ENCODE results near the gene PLK3. TPM values are rescaled to one million over a fixed set of nuclear protein-coding genes. Genes with fewer than 3 reads are reported as not detected.
"Not testable (repeated sequence)": the region's sequence is repeated elsewhere in the genome, so short reads cannot be mapped to it uniquely, and the experiment has no call there.

PLK3 gene
- total RNA-seq, 1 experiment from 2014 or later: 68.0 TPM

GRCh38 chr1:44792736-44793502 lies 7.3 kb upstream of the PLK3 start:
- Mint-ChIP-seq H3K36me3 (ENCODE audit: insufficient read depth, unreplicated experiment) (no peaks in the 10 kb centered on the region), H3K27ac (ENCODE audit: low read depth, unreplicated experiment) (peak overlapping the region; percentile 85), H3K9me3 (ENCODE audit: unreplicated experiment) (no peaks in the 10 kb centered on the region), H3K4me1 (ENCODE audit: insufficient read depth, unreplicated experiment) (peaks cover 7% of the 10 kb centered on the region), H3K27me3 (ENCODE audit: insufficient read depth, unreplicated experiment) (no peaks in the 10 kb centered on the region), H3K4me3 (ENCODE audit: unreplicated experiment) (no peak overlapping the region)
- ChIA-PET POLR2A (interaction anchor here (0.6 to 2.7 kb wide), 13 partner anchors 9 to 776 kb away, joined by 3 to 29 read pairs (median 5); partner anchors contain the start of genes BTBD19, HECTD3, RNU5D-1 and RPS8), CTCF (interaction anchor here (0.6 to 2.6 kb wide), 23 partner anchors 10 to 1351 kb away, joined by 3 to 14 read pairs (median 4); partner anchors contain the start of genes EIF2B3, RPS8 and UROD)
- TF ChIP-seq, protein P1, sequence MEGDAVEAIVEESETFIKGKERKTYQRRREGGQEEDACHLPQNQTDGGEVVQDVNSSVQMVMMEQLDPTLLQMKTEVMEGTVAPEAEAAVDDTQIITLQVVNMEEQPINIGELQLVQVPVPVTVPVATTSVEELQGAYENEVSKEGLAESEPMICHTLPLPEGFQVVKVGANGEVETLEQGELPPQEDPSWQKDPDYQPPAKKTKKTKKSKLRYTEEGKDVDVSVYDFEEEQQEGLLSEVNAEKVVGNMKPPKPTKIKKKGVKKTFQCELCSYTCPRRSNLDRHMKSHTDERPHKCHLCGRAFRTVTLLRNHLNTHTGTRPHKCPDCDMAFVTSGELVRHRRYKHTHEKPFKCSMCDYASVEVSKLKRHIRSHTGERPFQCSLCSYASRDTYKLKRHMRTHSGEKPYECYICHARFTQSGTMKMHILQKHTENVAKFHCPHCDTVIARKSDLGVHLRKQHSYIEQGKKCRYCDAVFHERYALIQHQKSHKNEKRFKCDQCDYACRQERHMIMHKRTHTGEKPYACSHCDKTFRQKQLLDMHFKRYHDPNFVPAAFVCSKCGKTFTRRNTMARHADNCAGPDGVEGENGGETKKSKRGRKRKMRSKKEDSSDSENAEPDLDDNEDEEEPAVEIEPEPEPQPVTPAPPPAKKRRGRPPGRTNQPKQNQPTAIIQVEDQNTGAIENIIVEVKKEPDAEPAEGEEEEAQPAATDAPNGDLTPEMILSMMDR (IDR thresholded peaks at IDR 0.05; ENCODE audit: unreplicated experiment): no peak
- no peak for DNase-seq (ENCODE audit: unreplicated experiment)
- intact Hi-C loops (cut with micrococcal nuclease): loop anchor here (2.0 kb wide), 3 partner anchors 42 to 508 kb away; partner anchors contain the start of gene UROD
- BruUV-seq (replicated peaks): no TSS peak

DNA sequence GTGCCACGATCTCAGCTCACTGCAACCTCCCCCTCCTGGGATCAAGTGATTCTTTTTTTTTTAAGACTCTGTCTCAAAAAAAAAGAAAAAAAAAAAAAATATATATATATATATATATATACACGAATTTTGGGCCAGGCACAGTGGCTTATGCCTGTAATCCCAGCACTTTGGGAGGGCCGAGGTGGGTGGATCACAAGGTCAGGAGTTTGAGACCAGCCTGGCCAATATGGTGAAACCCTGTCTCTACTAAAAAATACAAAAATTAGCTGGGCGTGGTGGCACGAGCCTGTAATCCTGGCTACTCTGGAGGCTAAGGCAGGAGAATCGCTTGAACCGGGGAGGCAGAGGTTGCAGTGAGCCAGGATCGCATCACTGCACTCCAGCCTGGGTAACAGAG lies 2.3 kb upstream of the PLK3 start:
- H3K27me3 Mint-ChIP-seq (ENCODE audit: insufficient read depth, unreplicated experiment); CTCF ChIA-PET; H3K27ac Mint-ChIP-seq (ENCODE audit: low read depth, unreplicated experiment); H3K4me3 Mint-ChIP-seq (ENCODE audit: unreplicated experiment); H3K9me3 Mint-ChIP-seq (ENCODE audit: unreplicated experiment); DNase-seq (ENCODE audit: unreplicated experiment); BruUV-seq (replicated peaks): not testable (repeated sequence)
- intact Hi-C loops (cut with micrococcal nuclease): loop anchor here (2.0 kb wide), 1 partner anchor 21 kb away; no protein-coding TSS in a partner anchor
- Mint-ChIP-seq H3K4me1 (ENCODE audit: insufficient read depth, unreplicated experiment) (peaks cover 24% of the 10 kb centered on the region), H3K36me3 (ENCODE audit: insufficient read depth, unreplicated experiment) (peaks cover 15% of the 10 kb centered on the region)
- POLR2A ChIA-PET: interaction anchor here (1.6 to 2.0 kb wide), 4 partner anchors 9 to 214 kb away, joined by 6 to 12 read pairs (median 8); partner anchors contain the start of genes DYNLT4, HECTD3 and UROD

GRCh38 chr1:44798481-44799365 lies 1.5 kb upstream of the PLK3 start:
- Mint-ChIP-seq H3K27me3 (ENCODE audit: insufficient read depth, unreplicated experiment) (no peaks in the 10 kb centered on the region), H3K9me3 (ENCODE audit: unreplicated experiment) (no peaks in the 10 kb centered on the region), H3K4me3 (ENCODE audit: unreplicated experiment) (no peak overlapping the region), H3K4me1 (ENCODE audit: insufficient read depth, unreplicated experiment) (peaks cover 24% of the 10 kb centered on the region), H3K36me3 (ENCODE audit: insufficient read depth, unreplicated experiment) (peaks cover 24% of the 10 kb centered on the region), H3K27ac (ENCODE audit: low read depth, unreplicated experiment) (peak overlapping the region; percentile 100)
- no TSS peak for BruUV-seq (replicated peaks)
- TF ChIP-seq, protein P1 (IDR thresholded peaks at IDR 0.05; ENCODE audit: unreplicated experiment): no peak
- CTCF ChIA-PET: interaction anchor here (0.6 to 1.1 kb wide), 7 partner anchors 8 to 138 kb away, joined by 3 to 9 read pairs (median 3); no protein-coding TSS in a partner anchor
- intact Hi-C loops (cut with micrococcal nuclease): loop anchor here (2.0 kb wide), 1 partner anchor 20 kb away; no protein-coding TSS in a partner anchor
- POLR2A ChIA-PET: interaction anchor here (0.6 to 4.5 kb wide), 7 partner anchors 13 to 723 kb away, joined by 3 to 50 read pairs (median 6); partner anchors contain the start of genes HECTD3, PRDX1, RPS8 and UROD
- no peak for DNase-seq (ENCODE audit: unreplicated experiment)

DNA sequence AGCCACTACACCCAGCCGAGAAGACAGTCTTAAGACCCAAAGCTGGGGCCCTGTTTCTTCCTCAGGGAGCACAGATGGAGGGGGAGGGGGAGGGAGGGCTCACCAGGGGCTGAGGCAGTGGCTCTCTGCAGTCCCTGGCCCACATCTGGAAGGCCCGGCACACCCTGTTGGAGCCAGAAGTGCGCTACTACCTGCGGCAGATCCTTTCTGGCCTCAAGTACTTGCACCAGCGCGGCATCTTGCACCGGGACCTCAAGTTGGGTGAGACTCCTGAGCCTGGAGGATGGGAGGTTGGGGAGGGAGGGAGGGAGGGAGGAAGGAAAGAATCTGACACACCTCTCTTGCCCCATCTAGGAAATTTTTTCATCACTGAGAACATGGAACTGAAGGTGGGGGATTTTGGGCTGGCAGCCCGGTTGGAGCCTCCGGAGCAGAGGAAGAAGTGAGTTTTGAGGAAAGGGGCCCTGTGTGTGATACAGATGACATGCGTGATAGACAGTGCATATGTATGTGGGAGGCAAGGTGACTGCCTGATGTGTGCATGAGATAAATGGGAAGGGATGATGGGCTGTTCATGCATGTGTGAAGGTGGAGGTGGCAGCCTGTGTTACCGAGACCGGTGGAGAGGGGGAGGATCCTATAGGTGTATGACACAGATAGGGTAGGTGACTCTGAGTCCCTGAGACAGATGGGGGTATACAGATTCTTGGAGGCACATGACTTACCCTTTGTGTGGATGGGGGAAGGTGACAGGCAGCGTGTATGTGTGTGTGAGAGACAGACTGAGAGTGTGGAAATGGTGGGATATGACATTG lies 1.5 kb downstream of the PLK3 start:
- BruUV-seq (replicated peaks): no TSS peak
- DNase-seq (ENCODE audit: unreplicated experiment): peak; percentile 76
- ChIA-PET POLR2A (interaction anchor here (1.8 to 4.5 kb wide), 8 partner anchors 7 to 210 kb away, joined by 7 to 51 read pairs (median 18); partner anchors contain the start of genes HECTD3, RNU5D-1, RPS8 and UROD), CTCF (interaction anchor here (0.6 kb wide), 1 partner anchor 121 kb away, joined by 4 read pairs; no protein-coding TSS in a partner anchor)
- H3K27ac Mint-ChIP-seq (ENCODE audit: low read depth, unreplicated experiment): peak overlapping the region; percentile 93
- no peaks in the 10 kb centered on the region for H3K27me3 Mint-ChIP-seq (ENCODE audit: insufficient read depth, unreplicated experiment)
- H3K4me1 Mint-ChIP-seq (ENCODE audit: insufficient read depth, unreplicated experiment): peaks cover 29% of the 10 kb centered on the region
- intact Hi-C loops (cut with micrococcal nuclease): no loop called here
- H3K4me3 Mint-ChIP-seq (ENCODE audit: unreplicated experiment): peak overlapping the region; percentile 86
- TF ChIP-seq, protein P1 (IDR thresholded peaks at IDR 0.05; ENCODE audit: unreplicated experiment): no peak
- H3K9me3 Mint-ChIP-seq (ENCODE audit: unreplicated experiment): no peaks in the 10 kb centered on the region
- H3K36me3 Mint-ChIP-seq (ENCODE audit: insufficient read depth, unreplicated experiment): peaks cover 49% of the 10 kb centered on the region

Measured in MCF 10A (cell line).